Activated T-helper 2 cell treated with anti-CD3 and anti-CD28 coated beads, Interferon-gamma antibody, Interleukin-2, Interleukin-4, amounts not matched to agents 10 μg/mL and 5 μg/mL and 100 μg/mL, durations not matched to agents 14 hours and 24 hours and 36 hours (primary cell): Measurements from ENCODE around the gene NSUN4. TPM values are rescaled to one million over a fixed set of nuclear protein-coding genes. Genes with fewer than 3 reads are reported as not detected.

Experiments used
- DNase-seq: peaks from one replicate; pipeline ENCODE4 v3.0.0; 2021; ENCODE audit warnings: low spot score
- H3K27ac Mint-ChIP-seq: one replicate; pipeline ENCODE4 v1.8.0; 2021; ENCODE audit warnings: mixed read lengths
- H3K27me3 Mint-ChIP-seq: one replicate; pipeline ENCODE4 v1.8.0; 2021; ENCODE audit warnings: low read depth, mixed read lengths
- H3K36me3 Mint-ChIP-seq: one replicate; pipeline ENCODE4 v1.8.0; 2021; ENCODE audit warnings: low read depth, mixed read lengths
- H3K4me1 Mint-ChIP-seq: one replicate; pipeline ENCODE4 v1.8.0; 2021; ENCODE audit warnings: low read depth, mixed read lengths
- H3K4me3 Mint-ChIP-seq: one replicate; pipeline ENCODE4 v1.8.0; 2021; ENCODE audit warnings: low read depth, mild to moderate bottlenecking, moderate library complexity, mixed read lengths
- H3K9me3 Mint-ChIP-seq: one replicate; pipeline ENCODE4 v1.8.0; 2021; ENCODE audit warnings: mixed read lengths
- intact Hi-C: fragments of 100-400 bp; cut with micrococcal nuclease; formaldehyde crosslinking; loops from one replicate; pipeline ENCODE4 v1.15.1; 2023
- total RNA-seq: library from RNA; stranded (reverse); gene quantifications from 2 replicates; pipeline ENCODE4 v1.2.3, GENCODE V29; 2022

The NSUN4 gene
- total RNA-seq, 1 donor from 2014 or later = 37.2 TPM

- Mint-ChIP-seq H3K9me3 (no peaks in the 10 kb centered on the region), H3K27me3 (no peaks in the 10 kb centered on the region), H3K36me3 (no peaks in the 10 kb centered on the region), H3K4me1 (no peaks in the 10 kb centered on the region), H3K27ac (no peak overlapping the region), H3K4me3 (no peak overlapping the region)
- intact Hi-C loops = no loop called here
- no peak for DNase-seq
Observed at GRCh38 chr1:46408356-46409062, 67.9 kb downstream of the NSUN4 start.

- no peaks in the 10 kb centered on the region for H3K27me3 Mint-ChIP-seq
- intact Hi-C loops = no loop called here
- H3K9me3 Mint-ChIP-seq = no peaks in the 10 kb centered on the region
- DNase-seq = no peak
- H3K4me3 Mint-ChIP-seq = no peak overlapping the region
- no peaks in the 10 kb centered on the region for H3K4me1 Mint-ChIP-seq
- no peaks in the 10 kb centered on the region for H3K36me3 Mint-ChIP-seq
- no peak overlapping the region for H3K27ac Mint-ChIP-seq
Observed at GRCh38 chr1:46409063-46409372, 68.4 kb downstream of the NSUN4 start.

- H3K4me1 Mint-ChIP-seq = no peaks in the 10 kb centered on the region
- intact Hi-C loops = no loop called here
Observed at GRCh38 chr1:46410156-46411009, 69.8 kb downstream of the NSUN4 start.

GRCh38 chr1:46411010-46411405, 70.4 kb downstream of the NSUN4 start:
- H3K27ac Mint-ChIP-seq = no peak overlapping the region
- no peak for DNase-seq

More at GRCh38 chr1:46410156-46411009, 69.8 kb downstream of the NSUN4 start:
- no peak overlapping the region for H3K27ac Mint-ChIP-seq
- no peak for DNase-seq
- no peaks in the 10 kb centered on the region for H3K36me3 Mint-ChIP-seq
- H3K27me3 Mint-ChIP-seq = no peaks in the 10 kb centered on the region
- no peaks in the 10 kb centered on the region for H3K9me3 Mint-ChIP-seq
- no peak overlapping the region for H3K4me3 Mint-ChIP-seq

More at GRCh38 chr1:46411010-46411405, 70.4 kb downstream of the NSUN4 start:
- no peaks in the 10 kb centered on the region for H3K4me1 Mint-ChIP-seq
- H3K9me3 Mint-ChIP-seq = no peaks in the 10 kb centered on the region
- H3K4me3 Mint-ChIP-seq = no peak overlapping the region
- H3K27me3 Mint-ChIP-seq = no peaks in the 10 kb centered on the region
- intact Hi-C loops = no loop called here
- no peaks in the 10 kb centered on the region for H3K36me3 Mint-ChIP-seq

Other genes starting within 250 kb of the NSUN4 start
- 2.8 and 3.3 TPM in 2 replicates for gene PIK3R3, start 208.2 kb upstream of the NSUN4 start, total RNA-seq
- 0.46 TPM in 1 of 2 replicates, not detected in the other for gene TSPAN1, start 165.7 kb upstream of the NSUN4 start, total RNA-seq
- not detected in 2 replicates for gene P3R3URF, start 164.3 kb upstream of the NSUN4 start, total RNA-seq
- gene POMGNT1, start 142.4 kb upstream of the NSUN4 start, total RNA-seq = 67.0 and 67.8 TPM in 2 replicates
- 0.18 TPM in 1 of 2 replicates, not detected in the other for gene LURAP1, start 137.5 kb upstream of the NSUN4 start, total RNA-seq
- gene RAD54L, start 93.0 kb upstream of the NSUN4 start, total RNA-seq = 48.0 and 49.0 TPM in 2 replicates
- gene LRRC41, start 37.2 kb upstream of the NSUN4 start, total RNA-seq = 70.1 and 70.6 TPM in 2 replicates
- gene UQCRH, start 37.1 kb upstream of the NSUN4 start, total RNA-seq = 262 and 275 TPM in 2 replicates
- gene FAAH, start 53.5 kb downstream of the NSUN4 start, total RNA-seq = 2.4 and 3.8 TPM in 2 replicates
- gene DMBX1, start 149.0 kb downstream of the NSUN4 start, total RNA-seq = not detected in 2 replicates
- not detected in 2 replicates for gene KNCN, start 210.8 kb downstream of the NSUN4 start, total RNA-seq